H9 (cell line): Measurements from ENCODE around the gene NR1I2. TPM values are rescaled to one million over a fixed set of nuclear protein-coding genes. Genes with fewer than 3 reads are reported as not detected.
A peak's percentile ranks its signal among the peaks of the same experiment; 100 is the strongest.

Source experiments
- DNase-seq: peaks from one replicate; pipeline ENCODE4 v3.0.0-alpha.2; 2017
- H2AFZ ChIP-seq: one replicate; pipeline ENCODE4 v1.6.1; 2013; ENCODE audit warnings: mild to moderate bottlenecking, low read length, control low read depth, moderate library complexity
- H2AK5ac ChIP-seq: 2 replicates; pipeline ENCODE4 v1.6.1; 2013; ENCODE audit warnings: low read length, control low read depth, mixed read lengths; ENCODE audit not compliant: insufficient read length
- H2BK120ac ChIP-seq: one replicate; pipeline ENCODE4 v1.6.1; 2013; ENCODE audit warnings: low read depth, mild to moderate bottlenecking, low read length, control low read depth, inconsistent platforms; ENCODE audit not compliant: poor library complexity, severe bottlenecking
- H2BK12ac ChIP-seq: 2 replicates; pipeline ENCODE4 v1.6.1; 2013; ENCODE audit warnings: low read length, control low read depth, mixed read lengths, low read depth; ENCODE audit not compliant: insufficient read length
- H2BK15ac ChIP-seq: 2 replicates; pipeline ENCODE4 v1.6.1; 2013; ENCODE audit warnings: low read depth, low read length, control low read depth
- H2BK20ac ChIP-seq: one replicate; pipeline ENCODE4 v1.6.1; 2013; ENCODE audit warnings: low read depth, mild to moderate bottlenecking, low read length, control low read depth, inconsistent platforms; ENCODE audit not compliant: poor library complexity, severe bottlenecking
- H2BK5ac ChIP-seq: 2 replicates; pipeline ENCODE4 v1.6.1; 2013; ENCODE audit warnings: low read length, control low read depth, mixed read lengths; ENCODE audit not compliant: insufficient read length
- H3K14ac ChIP-seq: 2 replicates; pipeline ENCODE4 v1.6.1; 2013; ENCODE audit warnings: low read length, control low read depth; ENCODE audit not compliant: insufficient read depth
- H3K18ac ChIP-seq: 2 replicates; pipeline ENCODE4 v1.6.1; 2013; ENCODE audit warnings: low read depth, mild to moderate bottlenecking, mixed read lengths, low read length, control low read depth; ENCODE audit not compliant: insufficient read length
- H3K23ac ChIP-seq: 2 replicates; pipeline ENCODE4 v1.6.1; 2013; ENCODE audit warnings: low read length, control low read depth, mixed read lengths, low read depth; ENCODE audit not compliant: insufficient read length
- H3K23me2 ChIP-seq: 2 replicates; pipeline ENCODE4 v1.6.1; 2013; ENCODE audit warnings: low read depth, mild to moderate bottlenecking, mixed read lengths, low read length, control low read depth; ENCODE audit not compliant: insufficient read length, poor library complexity, severe bottlenecking
- H3K27ac ChIP-seq: 2 replicates; pipeline ENCODE4 v1.5.1; 2013; ENCODE audit warnings: low read length, control low read depth, mixed read lengths, low read depth; ENCODE audit not compliant: insufficient read length
- H3K27me3 ChIP-seq: 2 replicates; pipeline ENCODE4 v1.6.1; 2013; ENCODE audit warnings: low read length, control low read depth, inconsistent platforms; ENCODE audit not compliant: insufficient read depth
- H3K4ac ChIP-seq: 2 replicates; pipeline ENCODE4 v1.6.1; 2013; ENCODE audit warnings: low read depth, mild to moderate bottlenecking, control low read depth, inconsistent platforms, low read length, moderate library complexity
- H3K4me1 ChIP-seq: 2 replicates; pipeline ENCODE4 v1.6.1; 2013; ENCODE audit warnings: low read length, control low read depth, inconsistent platforms; ENCODE audit not compliant: insufficient read depth
- H3K4me2 ChIP-seq: 2 replicates; pipeline ENCODE4 v1.6.1; 2013; ENCODE audit warnings: low read length, control low read depth, mixed read lengths; ENCODE audit not compliant: insufficient read length, insufficient read depth
- H3K56ac ChIP-seq: 2 replicates; pipeline ENCODE4 v1.6.1; 2013; ENCODE audit warnings: low read depth, mild to moderate bottlenecking, mixed read lengths, low read length, control low read depth; ENCODE audit not compliant: insufficient read length
- H3K79me1 ChIP-seq: 2 replicates; pipeline ENCODE4 v1.6.1; 2013; ENCODE audit warnings: low read depth, mild to moderate bottlenecking, moderate library complexity, low read length, control low read depth, inconsistent platforms; ENCODE audit not compliant: insufficient read depth, poor library complexity, severe bottlenecking
- H3K79me2 ChIP-seq: 2 replicates; pipeline ENCODE4 v1.6.1; 2013; ENCODE audit warnings: low read length, control low read depth, inconsistent platforms; ENCODE audit not compliant: insufficient read depth
- H3K9ac ChIP-seq: 2 replicates; pipeline ENCODE4 v1.6.1; 2013; ENCODE audit warnings: low read length, control low read depth, mixed read lengths; ENCODE audit not compliant: insufficient read length; ENCODE audit errors: extremely low read depth
- H3K9me3 ChIP-seq: one replicate; pipeline ENCODE4 v1.6.1; 2013; ENCODE audit warnings: low read depth, low read length, inconsistent platforms; ENCODE audit not compliant: control insufficient read depth
- H3T11ph ChIP-seq: one replicate; pipeline ENCODE4 v1.6.1; 2013; ENCODE audit warnings: mild to moderate bottlenecking, low read length, control low read depth, inconsistent platforms
- H4K20me1 ChIP-seq: one replicate; pipeline ENCODE4 v1.6.1; 2013; ENCODE audit not compliant: control insufficient read depth, insufficient read length, insufficient read depth
- H4K5ac ChIP-seq: 2 replicates; pipeline ENCODE4 v1.6.1; 2013; ENCODE audit warnings: low read depth, mild to moderate bottlenecking, mixed read lengths, low read length, control low read depth; ENCODE audit not compliant: insufficient read length
- H4K8ac ChIP-seq: replicated peaks from 2 replicates; pipeline ENCODE4 v1.6.1; 2013; ENCODE audit warnings: low read length, control low read depth, mixed read lengths, low read depth; ENCODE audit not compliant: insufficient read length
- H4K91ac ChIP-seq: 2 replicates; pipeline ENCODE4 v1.6.1; 2013; ENCODE audit warnings: low read depth, mild to moderate bottlenecking, moderate library complexity, mixed read lengths, low read length, control low read depth; ENCODE audit not compliant: insufficient read length
- H3K27ac Mint-ChIP-seq, 3 experiments: 2 replicates in 2 of 3; 3 replicates in 1 of 3; pipeline ENCODE4 v1.8.0; 2020 to 2021; ENCODE audit warnings: mixed read lengths in 3 of 3, mild to moderate bottlenecking in 1 of 3, moderate library complexity in 1 of 3
- H3K27me3 Mint-ChIP-seq: 2 replicates; pipeline ENCODE4 v1.8.0; 2021; ENCODE audit warnings: low read depth, mild to moderate bottlenecking, moderate library complexity, mixed read lengths
- H3K36me3 Mint-ChIP-seq, 3 experiments: 2 replicates in 2 of 3; 3 replicates in 1 of 3; pipeline ENCODE4 v1.8.0; 2020 to 2021; ENCODE audit warnings: low read depth in 3 of 3, mixed read lengths in 3 of 3; ENCODE audit not compliant: insufficient read depth in 1 of 3
- H3K4me1 Mint-ChIP-seq, 2 experiments: 2 replicates each; pipeline ENCODE4 v1.8.0; 2020; ENCODE audit warnings: mixed read lengths in 2 of 2
- H3K4me3 Mint-ChIP-seq, 2 experiments: 2 replicates in 1 of 2; 3 replicates in 1 of 2; pipeline ENCODE4 v1.8.0; 2020 to 2021; ENCODE audit warnings: mild to moderate bottlenecking in 2 of 2, mixed read lengths in 2 of 2, moderate library complexity in 1 of 2
- H3K9me3 Mint-ChIP-seq, 2 experiments: 2 replicates in 1 of 2; 3 replicates in 1 of 2; pipeline ENCODE4 v1.8.0; 2020; ENCODE audit warnings: mild to moderate bottlenecking in 2 of 2, mixed read lengths in 2 of 2, moderate library complexity in 1 of 2
- WGBS: extraction: QIAGEN DNeasy Blood & Tissue Kit; methylation state at CpG from one replicate; pipeline ENCODE4 v1.1.7; 2013; ENCODE audit warnings: missing lambda C conversion rate, low lambda C conversion rate, mixed read lengths; ENCODE audit not compliant: insufficient read length; ENCODE audit errors: extremely low coverage; 5-methylcytosine and 5-hydroxymethylcytosine counted together
- total RNA-seq: library from RNA; stranded (reverse); gene quantifications from 2 replicates; pipeline ENCODE4 v1.2.1, GENCODE V29; 2021
- TF ChIP-seq, protein P1 (sequence below): fragments of 200-600 bp; sonication (generic); conservative IDR thresholded peaks from 3 replicates; pipeline ENCODE4 v1.8.0; 2021; ENCODE audit warnings: antibody characterized with exemption, mild to moderate bottlenecking

NR1I2 gene
- total RNA-seq, 1 experiment from 2014 or later, result not detected

DNA sequence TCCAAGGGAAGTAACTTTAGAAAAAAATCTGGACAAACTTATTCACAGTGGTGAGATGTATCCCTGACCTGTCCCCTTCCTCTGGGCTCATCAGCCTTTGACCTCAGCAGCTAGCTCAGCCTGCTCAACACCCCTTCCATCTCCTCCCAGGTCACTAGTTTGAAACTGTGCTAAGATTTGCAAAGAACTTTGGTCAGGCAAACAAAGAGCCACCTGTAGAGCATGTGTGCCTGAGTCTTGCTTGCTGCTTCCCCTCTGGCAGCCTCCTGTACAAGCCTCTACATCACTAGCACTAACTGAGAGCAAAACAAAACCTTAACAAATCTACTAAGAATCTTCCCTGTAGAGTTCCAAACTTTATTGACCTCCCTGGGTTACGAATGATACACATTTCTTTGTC is 43.9 kb downstream of the NR1I2 start:
- DNase-seq, result no peak
- Histone ChIP-seq H3K14ac (no peak overlapping the region), H2BK15ac (no peak overlapping the region), H4K91ac (no peak overlapping the region), H3K79me2 (0 out of 2 replicates have a peak, but pooled peaks cover 2% of the 10 kb centered on the region), H3K4me2 (no peak overlapping the region), H3K4ac (no peak overlapping the region), H3K23me2 (no peaks in the 10 kb centered on the region), H3K56ac (no peak overlapping the region), H3K79me1 (no peaks in the 10 kb centered on the region), H3K23ac (no peak overlapping the region), H3T11ph (no peak overlapping the region), H3K18ac (no peak overlapping the region), H2BK12ac (no peak overlapping the region), H2BK120ac (no peak overlapping the region), H4K8ac (no peak overlapping the region), H3K9me3 (no peaks in the 10 kb centered on the region), H4K5ac (no peak overlapping the region), H2AK5ac (no peak overlapping the region), H4K20me1 (no peaks in the 10 kb centered on the region), H3K4me1 (peaks cover 9% of the 10 kb centered on the region), H3K27ac (peak overlapping the region; percentile 36), H2AFZ (no peak overlapping the region), H2BK20ac (no peak overlapping the region), H2BK5ac (no peak overlapping the region), H3K9ac (no peak overlapping the region), H3K27me3 (no peaks in the 10 kb centered on the region)
- TF ChIP-seq, protein P1, sequence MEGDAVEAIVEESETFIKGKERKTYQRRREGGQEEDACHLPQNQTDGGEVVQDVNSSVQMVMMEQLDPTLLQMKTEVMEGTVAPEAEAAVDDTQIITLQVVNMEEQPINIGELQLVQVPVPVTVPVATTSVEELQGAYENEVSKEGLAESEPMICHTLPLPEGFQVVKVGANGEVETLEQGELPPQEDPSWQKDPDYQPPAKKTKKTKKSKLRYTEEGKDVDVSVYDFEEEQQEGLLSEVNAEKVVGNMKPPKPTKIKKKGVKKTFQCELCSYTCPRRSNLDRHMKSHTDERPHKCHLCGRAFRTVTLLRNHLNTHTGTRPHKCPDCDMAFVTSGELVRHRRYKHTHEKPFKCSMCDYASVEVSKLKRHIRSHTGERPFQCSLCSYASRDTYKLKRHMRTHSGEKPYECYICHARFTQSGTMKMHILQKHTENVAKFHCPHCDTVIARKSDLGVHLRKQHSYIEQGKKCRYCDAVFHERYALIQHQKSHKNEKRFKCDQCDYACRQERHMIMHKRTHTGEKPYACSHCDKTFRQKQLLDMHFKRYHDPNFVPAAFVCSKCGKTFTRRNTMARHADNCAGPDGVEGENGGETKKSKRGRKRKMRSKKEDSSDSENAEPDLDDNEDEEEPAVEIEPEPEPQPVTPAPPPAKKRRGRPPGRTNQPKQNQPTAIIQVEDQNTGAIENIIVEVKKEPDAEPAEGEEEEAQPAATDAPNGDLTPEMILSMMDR, result no peak
- Mint-ChIP-seq H3K27me3 (no peaks in the 10 kb centered on the region), H3K9me3 (no peaks in the 10 kb centered on the region), H3K4me1 (peaks cover 43 to 57% of the 10 kb centered on the region in 2 experiments), H3K27ac (peak overlapping the region in 2 of 3 experiments; percentile 13 to 80; a peak in 5 of 7 replicates), H3K36me3 (peaks cover 3 to 5% (median 4%) of the 10 kb centered on the region in 3 experiments; a peak in 3 of 7 replicates), H3K4me3 (no peak overlapping the region)
- WGBS, result no CpG with 5 or more reads among the region's 1 CpG
